ENCODE results near the gene CMSS1.
A peak's percentile ranks its signal among the peaks of the same experiment; 100 is the strongest.
"Not testable (repeated sequence)": the region's sequence is repeated elsewhere in the genome, so short reads cannot be mapped to it uniquely, and the experiment has no call there.

Gene CMSS1

DNA sequence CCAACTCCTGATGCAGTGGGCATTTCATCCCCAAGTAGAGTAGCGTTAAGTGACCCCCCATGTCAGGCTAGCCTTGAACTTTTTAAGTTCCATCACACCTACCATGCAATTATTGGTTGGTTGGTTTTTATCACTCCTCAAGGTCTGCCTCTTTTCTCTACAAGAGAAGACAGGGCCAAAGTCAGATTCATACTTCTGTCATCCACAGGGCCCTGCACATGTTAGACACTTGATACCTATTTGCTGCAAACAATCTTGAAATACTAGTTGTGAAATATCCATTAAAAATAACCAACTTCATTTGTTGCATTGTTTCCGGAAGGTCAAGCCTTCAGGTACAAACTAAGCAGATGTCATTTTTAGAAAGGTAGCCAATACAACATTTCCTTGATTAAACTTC, 1.2 kb downstream of the CMSS1 start:
- no peak for DNase-seq

DNA sequence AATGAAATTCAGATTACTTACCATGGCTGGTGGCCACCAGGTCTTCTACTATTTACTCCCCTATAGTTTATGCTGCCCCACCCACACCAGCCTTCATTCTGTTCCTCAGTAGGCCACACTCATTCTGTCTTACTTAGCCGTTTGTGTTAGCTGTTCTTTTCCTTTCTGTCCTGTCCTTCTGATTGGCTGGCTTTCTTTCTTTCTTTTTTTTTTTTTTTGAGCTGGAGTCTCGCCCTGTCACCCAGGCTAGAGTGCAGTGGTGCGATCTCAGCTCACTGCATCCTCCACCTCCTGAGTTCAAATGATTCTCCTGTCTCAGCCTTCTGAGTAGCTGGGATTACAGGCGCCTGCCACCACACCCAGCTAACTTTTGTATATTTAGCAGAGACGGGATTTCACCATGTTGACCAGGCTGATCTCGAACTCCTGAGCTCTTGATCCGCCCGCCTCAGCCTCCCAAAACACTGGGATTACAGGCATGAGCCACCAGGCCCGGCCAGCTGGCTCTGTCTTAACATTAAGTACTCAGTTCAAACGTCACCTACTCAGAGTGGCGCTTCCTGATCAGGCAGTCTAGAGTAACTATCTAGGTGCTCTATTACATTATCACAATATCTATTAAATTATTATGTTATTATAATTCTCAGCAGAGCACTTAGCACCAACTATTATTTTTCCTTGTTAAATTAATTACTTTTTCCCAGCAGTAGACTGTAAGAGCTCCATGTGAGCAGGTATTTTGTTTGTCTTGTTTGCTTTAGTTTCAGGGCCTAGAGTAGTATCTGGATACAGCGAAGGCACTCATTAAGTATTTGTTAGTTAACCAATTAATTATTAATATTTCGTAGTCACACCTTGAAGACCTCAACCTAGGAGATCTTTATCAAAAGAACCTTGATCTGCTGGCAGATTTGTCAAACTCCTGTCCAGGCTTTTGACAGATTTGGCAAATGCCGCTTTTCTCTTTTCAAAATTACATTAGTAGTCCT, 6.4 kb downstream of the CMSS1 start:
- no peak for DNase-seq

DNA sequence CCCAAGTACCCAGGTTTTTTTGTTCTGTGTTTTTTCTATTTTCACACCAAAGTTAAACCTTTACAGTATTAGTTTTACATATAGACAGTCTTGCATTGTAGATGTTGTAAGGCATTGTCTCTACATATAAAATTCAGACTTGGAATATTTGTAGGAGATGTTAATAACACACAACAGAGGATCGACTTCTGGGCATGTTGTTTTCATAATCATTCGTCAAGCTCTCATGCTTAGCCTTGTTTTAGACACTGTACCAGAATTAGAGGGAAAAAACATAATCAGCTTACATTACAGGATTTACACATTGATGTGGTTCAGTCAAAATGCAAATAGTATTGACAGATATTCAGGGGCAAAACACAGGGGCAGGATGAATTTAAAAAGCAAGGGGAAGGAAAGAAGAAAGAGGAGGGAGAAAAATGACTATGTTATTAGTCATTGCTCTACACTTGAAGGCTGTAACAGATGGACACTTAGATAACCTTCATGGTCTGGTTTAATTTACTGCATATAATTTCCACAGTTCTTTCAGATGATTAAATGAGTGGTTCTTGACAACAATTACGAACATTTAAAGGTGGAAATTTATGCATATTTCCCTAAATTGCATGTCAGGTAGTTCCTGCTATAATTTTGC, 7.5 kb downstream of the CMSS1 start:
- DNase-seq, result no peak

DNA sequence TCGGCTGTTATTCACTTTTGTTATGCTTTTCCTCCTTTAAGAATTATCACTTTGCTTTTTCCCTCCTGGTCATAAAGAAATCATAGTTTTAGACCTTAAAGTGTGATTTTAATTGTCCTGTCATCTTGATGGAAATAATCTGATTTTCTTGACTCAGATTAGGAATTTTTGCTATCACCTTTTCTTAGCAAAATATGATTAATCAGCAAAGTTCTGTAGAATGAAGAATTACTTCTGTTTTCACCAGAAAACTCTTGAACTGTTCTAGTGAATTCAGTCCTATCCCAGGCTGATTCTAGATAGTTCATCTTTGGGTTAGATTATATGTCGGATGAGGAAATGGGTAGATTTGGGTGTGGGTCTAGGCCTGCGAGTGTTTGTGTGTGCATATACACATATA, 12.2 kb downstream of the CMSS1 start:
- no peak for DNase-seq

DNA sequence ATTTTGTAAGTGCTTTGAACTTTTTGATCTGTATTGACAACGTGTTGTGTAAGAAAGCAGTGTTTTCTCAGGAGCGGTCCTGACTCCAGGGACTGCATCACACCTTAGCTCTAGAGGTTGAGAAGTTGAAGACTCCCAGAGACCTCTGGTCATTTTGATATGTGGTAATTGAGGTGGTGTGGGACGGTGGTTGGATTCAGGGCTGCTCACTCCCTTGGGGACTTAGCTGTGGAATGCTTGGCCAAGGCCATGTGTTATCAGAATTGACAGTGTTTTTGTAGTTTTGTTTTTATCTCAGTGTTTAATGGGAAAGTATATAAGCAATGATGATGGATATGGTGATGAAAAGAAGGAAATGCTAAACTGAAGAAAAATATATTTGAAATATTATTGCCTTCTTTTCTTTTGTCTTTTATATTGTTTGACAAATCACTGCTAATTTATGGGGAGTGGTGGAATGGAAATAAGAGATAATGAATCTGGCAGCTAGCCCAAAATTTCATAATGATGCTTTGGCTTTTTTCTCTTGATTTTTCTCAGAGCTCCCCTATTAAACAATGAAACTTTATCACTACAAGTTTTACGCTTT, 16.0 kb downstream of the CMSS1 start:
- DNase-seq, result no peak

DNA sequence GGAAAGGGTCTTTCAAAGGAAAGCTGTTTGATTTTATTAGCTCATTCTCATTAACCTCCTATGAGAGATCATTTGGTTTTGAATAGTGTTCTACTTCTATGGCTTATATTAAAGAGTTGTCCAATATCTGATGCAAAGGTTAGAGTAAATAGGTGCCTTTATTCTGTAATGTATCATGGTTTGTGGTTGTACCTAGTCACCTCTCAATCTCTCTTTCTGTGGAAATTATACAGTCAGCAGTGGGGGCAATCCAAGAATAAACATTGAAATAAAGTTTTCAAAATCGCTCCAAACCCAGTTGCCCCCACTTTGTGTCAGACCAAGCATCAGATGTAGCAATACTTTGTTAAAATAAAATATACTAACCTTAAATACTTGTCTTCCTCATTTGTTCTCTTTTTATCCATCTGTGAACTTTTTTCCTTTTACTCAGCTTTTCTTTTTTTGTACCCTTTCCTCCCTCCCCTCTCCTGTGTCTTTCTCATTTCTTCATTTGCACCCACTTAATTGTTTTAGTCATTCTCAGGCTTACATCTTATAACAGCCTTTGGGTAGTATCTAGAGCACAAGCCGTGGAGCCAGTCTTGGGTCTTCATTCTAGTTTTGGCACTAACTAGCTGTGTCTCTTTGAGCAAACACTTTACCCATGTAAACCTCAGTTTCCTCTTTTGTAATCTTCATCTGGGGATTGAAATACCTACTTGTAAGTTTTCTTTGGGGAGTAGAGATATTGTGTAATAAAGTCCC, 16.7 kb downstream of the CMSS1 start:
- DNase-seq, result no peak

DNA sequence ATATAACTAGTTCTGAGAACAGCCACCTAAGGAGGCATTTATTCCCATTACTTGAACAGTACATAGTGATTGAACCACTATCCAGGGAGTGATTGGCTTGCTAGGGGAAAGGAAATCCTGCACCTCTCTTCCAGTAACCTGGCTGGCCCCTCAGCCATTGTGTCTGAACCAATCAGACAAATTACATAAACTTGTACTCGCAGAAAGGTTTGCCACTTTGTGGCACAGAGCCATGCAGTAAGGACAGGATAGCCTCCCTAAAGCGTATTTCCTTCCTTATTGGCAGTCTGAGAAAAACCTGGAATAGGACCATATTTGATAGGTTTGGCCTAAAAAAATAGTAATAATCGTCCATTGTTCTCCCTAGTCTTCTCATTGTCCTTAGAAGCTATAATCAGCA, 19.0 kb downstream of the CMSS1 start:
- DNase-seq, result no peak

DNA sequence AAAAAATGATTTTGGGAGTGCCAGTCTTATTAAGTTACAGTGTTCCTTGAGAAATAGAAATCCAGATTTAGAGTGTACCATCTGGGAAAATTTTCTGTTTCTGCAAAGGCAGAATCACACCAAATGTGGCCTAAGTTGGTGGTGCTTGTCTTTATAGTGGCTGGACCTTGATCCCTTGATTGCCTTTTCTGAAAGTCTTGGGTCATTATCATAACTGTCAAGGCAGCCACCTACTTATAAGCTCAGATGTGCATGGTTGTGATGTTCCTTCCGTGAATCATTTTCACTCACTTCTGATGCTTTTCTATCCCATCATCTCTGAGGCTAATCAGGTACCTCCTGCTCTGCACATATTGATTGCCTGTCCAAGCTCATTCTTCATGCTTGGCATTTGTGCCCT, 20.1 kb downstream of the CMSS1 start:
- no peak for DNase-seq

DNA sequence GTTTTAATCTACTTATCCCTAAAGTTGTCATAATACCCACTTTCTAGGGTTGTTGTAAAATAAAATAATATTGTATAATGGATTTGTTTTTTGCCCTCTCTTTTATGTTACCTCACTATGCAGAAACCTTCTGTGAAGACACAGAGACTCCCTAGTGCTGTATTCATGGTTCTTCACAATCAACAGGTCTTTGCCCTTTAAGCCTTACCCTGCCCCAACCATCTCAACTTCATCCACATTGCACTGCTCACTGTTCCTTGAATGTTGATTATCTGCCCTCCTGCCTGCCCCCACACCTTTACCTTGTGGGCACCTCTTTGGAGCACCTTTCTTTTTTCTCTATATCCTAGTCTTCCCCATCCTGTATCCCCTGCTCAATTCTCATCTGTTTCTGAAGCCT, 21.1 kb downstream of the CMSS1 start:
- DNase-seq, result no peak

DNA sequence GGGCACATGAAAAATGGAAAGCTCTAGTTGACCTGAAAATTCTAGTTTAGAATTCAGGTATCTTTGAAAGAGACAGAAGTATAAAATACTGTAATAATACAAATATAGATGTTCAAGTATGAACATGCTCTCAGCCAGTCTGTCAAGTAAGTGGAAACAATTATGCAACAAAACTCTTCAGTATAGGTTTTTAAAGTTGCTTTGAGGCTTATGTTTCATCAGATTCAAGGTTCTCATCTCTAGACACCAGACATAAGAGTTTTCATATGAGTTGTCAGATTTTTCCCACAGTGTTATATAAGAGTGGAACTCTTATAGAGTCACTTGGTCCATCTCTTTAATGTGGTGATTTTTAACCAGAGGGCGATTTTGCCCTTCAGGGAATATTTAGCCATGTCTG, 22.0 kb downstream of the CMSS1 start:
- DNase-seq, result no peak

DNA sequence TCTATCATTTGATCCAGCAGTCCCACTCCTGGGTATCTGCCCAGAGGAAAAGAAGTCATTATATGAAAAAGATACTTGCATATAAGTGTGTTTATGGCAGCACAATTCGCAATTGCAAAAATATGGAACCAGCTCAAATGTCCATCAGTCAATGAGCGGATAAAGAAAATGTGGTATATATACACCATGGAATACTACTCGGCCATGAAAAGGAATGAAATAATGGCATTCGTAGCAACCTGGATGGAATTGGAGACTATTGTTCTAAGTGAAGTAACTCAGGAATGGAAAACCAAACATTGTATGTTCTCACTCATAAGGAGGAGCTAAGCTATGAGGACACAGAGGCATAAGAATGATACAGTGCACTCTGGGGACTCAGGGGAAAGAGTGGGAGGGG, 24.3 kb downstream of the CMSS1 start:
- not testable (repeated sequence) for DNase-seq

DNA sequence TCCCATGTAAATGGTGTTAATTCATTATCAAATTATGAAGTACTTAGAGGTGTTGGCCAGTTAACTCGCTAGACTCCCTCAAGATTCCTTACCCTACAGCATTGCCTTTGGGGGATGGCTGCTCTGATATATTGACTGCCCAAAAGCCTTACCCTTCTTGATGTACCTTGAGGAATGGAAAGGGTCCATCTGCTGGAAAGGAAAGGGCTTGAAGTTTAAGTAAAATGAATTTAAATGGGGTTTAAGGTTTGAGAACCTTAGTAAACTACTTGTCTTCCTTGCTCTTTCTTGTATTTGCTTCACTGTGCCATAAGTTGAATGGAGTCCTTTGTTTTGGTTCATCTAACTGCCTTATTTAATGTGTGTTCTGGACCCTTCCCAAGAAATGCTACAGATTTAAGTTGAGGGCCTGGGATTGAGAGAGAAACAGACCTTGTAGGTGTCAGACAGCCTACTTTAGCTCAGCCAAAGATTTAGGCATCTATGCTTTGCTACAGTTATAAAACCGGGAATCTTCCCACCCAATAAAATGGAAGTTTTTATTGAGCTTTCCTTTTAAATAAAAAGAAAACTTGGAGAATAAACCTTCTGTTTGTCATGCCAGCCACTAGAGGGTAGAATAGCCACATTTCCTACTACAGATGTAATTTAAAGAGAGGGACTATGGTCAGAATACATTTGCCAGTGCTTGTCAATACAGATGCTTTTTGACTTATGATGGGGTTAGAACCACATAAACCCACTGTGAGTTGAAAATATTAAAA, 25.3 kb downstream of the CMSS1 start:
- peak; percentile 64 to 68 for DNase-seq

DNA sequence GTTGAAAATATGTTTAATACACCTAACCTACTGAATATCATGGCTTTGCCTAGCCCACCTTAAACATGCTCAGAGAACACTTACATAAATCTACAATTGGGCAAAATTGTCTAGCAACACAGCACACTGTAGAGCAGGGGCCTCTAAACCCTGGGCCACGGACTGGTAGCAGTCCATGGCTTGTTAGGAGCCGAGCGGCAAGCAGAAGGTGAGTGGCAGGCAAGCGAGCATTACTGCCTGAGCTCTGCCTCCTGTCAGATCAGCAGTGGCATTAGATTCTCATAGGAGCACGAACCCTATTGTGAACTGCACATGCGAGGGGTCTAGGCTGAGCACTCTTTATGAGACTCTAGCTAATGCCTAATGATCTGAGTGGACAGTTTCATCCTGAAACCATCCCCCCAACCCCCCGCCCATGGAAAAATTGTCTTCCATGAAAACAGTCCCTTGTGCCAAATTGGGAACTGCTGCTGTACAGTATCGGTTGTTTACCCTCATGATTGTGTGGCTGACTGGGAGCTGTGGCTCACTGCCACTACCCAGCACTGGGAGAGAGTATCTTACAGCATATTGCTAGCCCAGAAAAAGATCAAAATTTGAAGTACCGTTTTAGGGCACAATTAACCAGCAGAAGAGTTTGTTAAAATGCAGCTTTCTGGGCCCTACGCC, 26.1 kb downstream of the CMSS1 start:
- peak in 1 of 2 experiments; percentile 73 for DNase-seq

DNA sequence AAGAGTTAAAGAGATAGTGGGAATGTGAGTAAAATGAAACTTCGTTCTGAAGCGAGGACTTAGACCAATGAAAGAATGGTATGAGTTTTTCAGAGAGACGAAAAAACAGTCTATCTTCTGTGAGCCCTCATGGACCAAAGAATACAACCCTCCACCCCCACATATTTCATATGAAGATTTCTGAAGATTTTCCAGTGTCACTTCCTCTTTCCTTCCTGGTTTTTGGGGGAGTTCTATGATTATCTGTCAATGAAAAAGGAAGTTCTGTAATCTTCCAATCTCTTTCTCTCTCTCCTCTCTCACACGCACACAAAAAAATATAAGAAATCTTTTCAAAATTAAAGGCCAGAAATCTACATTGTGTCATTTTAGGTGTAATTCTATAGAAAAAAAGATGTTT, 27.7 kb downstream of the CMSS1 start:
- DNase-seq, result no peak

DNA sequence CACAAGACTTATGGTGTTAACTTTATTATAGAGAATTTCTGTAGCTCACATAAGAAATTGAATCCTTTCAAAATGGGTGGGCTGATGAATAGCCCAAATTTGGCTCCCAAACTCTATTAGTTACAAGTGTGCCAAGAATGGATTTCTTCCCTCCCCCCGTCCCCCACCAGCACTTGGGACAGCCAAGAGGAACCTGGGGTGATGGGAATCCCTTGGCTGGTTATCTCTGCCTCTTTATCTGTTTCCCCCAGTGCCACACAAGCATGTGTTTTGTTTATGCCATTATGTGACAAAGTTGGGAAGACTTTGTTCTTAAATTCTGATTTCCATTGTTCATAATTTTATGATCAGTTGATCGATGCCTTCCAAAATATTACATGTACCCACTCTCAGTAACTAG, 28.3 kb downstream of the CMSS1 start:
- DNase-seq, result no peak

DNA sequence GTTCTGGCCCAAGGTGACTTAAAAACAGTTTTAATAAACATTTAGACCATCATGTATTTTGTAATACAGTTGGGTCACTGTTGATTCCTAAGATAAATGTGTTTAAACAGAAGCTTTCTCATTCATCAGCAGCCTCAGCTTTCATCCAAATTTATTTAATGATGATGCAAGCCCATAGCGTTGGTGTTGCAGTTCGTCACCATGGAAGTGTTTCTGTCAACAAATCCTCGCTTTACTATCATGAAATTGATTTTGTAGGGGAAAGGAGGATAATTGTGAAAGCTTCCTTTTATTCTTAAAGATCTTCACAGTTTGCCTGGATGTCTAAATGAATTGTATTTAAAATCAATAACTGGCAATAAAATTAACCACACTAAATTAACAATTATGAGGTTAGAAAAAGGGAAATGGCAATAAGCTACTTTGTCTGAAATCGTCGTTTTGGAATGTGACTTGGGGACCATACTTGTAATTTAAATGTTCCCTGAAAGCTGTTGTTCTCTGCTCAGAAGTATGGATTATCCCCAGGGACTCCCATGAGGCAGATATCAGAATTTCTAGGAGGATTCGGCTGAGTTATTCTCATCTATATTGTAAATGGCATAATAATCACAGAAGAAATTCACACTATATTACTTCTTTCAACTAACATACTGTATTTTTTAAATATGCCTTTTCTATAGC, 29.0 kb downstream of the CMSS1 start:
- peak; percentile 49 to 77 for DNase-seq

DNA sequence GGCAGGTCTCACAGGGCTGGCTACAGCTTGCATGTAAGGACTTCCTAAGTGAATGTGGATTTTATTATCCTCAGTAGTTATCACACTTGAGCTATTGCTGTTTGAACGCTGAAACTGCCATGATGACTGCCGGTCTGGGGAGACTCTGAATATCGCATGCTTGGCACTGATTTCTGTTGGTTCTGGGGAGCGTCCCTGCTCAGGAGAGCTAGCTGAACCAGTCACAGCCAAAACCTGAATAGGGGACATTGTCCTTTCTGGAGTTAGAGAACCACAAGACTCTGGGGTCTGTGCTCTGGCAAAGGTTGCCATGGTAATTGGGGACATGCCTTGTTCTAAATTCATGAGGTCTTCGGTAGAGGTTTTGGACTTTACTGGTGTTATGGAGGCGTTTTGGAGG, 30.8 kb downstream of the CMSS1 start:
- DNase-seq, result no peak

DNA sequence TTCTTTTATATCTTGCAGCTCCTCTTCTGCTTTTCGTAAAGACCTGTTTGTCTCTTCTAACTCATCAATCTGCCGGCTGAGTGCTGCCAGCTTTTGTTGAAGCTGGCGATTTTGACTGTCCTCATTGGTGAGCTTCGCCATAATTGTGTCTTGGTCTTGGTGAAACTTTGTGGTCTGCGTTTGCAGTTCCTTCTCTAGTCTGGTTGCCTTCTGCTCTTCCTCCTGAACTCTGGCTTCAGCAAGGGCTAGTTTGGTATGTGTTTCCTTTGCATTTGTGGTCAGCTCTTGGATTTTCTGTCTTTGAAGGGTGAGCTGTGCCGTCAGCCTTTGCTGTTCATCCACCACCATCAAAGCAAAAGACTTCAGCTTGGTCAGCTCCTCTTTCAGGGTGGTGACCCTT, 32.9 kb downstream of the CMSS1 start:
- no peak for DNase-seq

DNA sequence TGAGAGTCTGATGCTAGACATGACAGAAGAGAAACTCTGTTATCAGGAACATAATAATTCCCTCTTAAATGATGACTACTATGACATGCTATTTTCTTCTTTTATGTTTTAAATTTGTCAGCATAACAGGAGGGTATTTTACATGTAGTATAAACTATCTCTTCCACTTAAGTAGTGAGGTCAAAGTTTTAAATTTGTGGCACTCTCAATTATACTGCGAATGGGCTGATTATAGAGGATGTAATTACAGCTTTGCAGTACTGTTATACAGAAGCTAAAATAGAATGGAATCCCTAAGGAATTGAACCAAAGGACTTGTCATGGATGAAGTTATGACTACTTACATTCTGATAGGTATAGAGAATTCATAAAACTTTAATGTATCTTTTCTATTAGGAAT, 34.3 kb downstream of the CMSS1 start:
- no peak for DNase-seq

DNA sequence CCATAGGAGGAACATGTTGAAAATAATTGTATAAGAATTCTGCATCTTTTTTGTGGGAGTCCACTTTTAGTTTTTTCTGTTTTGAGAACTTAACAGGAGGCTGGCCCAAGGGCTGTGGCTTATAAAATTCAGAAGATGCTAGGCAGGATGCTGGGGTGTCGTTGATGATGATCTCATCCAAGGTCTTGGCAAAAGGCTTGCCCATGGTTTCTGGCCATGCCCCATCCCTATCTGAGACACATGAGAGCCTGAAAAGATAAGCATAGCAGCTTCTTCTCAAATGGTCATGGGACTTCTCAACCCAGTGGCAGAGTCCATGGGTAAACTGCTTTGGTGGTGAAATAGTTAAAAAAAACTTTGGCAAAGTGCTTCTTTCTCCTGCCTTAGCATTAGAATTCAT, 35.2 kb downstream of the CMSS1 start:
- no peak for DNase-seq

DNA sequence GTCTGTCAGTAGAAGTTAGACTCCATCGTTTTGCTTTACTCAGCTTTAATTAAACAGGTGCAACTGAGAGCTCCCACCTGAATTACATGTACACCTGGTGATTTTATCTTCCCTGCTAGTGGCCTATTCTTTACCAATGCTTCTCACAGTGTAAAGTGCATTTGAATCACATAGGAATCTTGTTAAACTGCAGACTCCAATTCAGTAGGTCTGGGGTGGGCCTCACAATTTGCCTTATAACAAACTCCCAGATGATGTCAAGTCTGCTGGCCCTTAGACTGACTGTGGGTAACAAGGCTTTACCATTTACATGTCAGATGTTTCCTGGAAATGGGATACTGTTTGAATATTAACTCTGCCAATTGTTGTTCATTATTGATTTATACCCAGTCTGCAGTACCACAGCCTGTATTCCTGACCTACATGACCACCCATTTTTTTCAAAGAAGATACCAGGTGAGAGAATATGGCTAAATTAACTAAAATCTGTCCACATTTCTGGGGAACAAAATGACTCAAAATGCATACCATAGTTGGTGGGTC, 37.2 kb downstream of the CMSS1 start:
- peak in 1 of 2 experiments; percentile 57 for DNase-seq
